ENCODE measurements around the gene GSTM2.
"Not testable (repeated sequence)": the region's sequence is repeated elsewhere in the genome, so short reads cannot be mapped to it uniquely, and the experiment has no call there.

The GSTM2 gene

GRCh38 chr1:109650609-109651008 is 17.2 kb upstream of the GSTM2 start:
- no peaks in the 10 kb centered on the region for H3K36me3 Mint-ChIP-seq (ENCODE audit: low read depth)
- no peak overlapping the region for H3K4me3 Mint-ChIP-seq
- peaks cover 8% of the 10 kb centered on the region for H3K4me1 Mint-ChIP-seq
- no peaks in the 10 kb centered on the region for H3K9me3 Mint-ChIP-seq
- ATAC-seq (no peak), DNase-seq (no peak)
- peaks cover 13% of the 10 kb centered on the region for H3K27me3 Mint-ChIP-seq
- no peak overlapping the region for H3K27ac Mint-ChIP-seq

- DNase-seq = no peak
- Mint-ChIP-seq H3K27me3 (peaks cover 13% of the 10 kb centered on the region), H3K4me3 (no peak overlapping the region), H3K4me1 (peaks cover 10% of the 10 kb centered on the region), H3K36me3 (ENCODE audit: low read depth) (no peaks in the 10 kb centered on the region), H3K27ac (no peak overlapping the region), H3K9me3 (no peaks in the 10 kb centered on the region)
- ATAC-seq = no peak
Observed at GRCh38 chr1:109652402-109652801, 15.5 kb upstream of the GSTM2 start.

GRCh38 chr1:109653306-109653705 is 14.6 kb upstream of the GSTM2 start:
- H3K36me3 Mint-ChIP-seq (ENCODE audit: low read depth) = no peaks in the 10 kb centered on the region
- H3K9me3 Mint-ChIP-seq = no peaks in the 10 kb centered on the region
- no peak overlapping the region for H3K27ac Mint-ChIP-seq
- peaks cover 13% of the 10 kb centered on the region for H3K27me3 Mint-ChIP-seq
- DNase-seq (no peak), ATAC-seq (no peak)
- no peak overlapping the region for H3K4me3 Mint-ChIP-seq
- peaks cover 10% of the 10 kb centered on the region for H3K4me1 Mint-ChIP-seq

- H3K27me3 Mint-ChIP-seq = peaks cover 13% of the 10 kb centered on the region
- H3K36me3 Mint-ChIP-seq (ENCODE audit: low read depth) = no peaks in the 10 kb centered on the region
- peak overlapping the region; percentile 23 for H3K27ac Mint-ChIP-seq
- no peak overlapping the region for H3K4me3 Mint-ChIP-seq
- no peak for ATAC-seq
- H3K4me1 Mint-ChIP-seq = peaks cover 10% of the 10 kb centered on the region
- no peak for DNase-seq
- no peaks in the 10 kb centered on the region for H3K9me3 Mint-ChIP-seq
Observed at GRCh38 chr1:109654519-109654918, 13.3 kb upstream of the GSTM2 start.

- Mint-ChIP-seq H3K36me3 (ENCODE audit: low read depth) (no peaks in the 10 kb centered on the region), H3K4me3 (peak within 1 kb of the TSS; percentile 78), H3K27ac (peak within 1 kb of the TSS; percentile 43), H3K9me3 (no peaks in the 10 kb centered on the region), H3K4me1 (peaks cover 10% of the 10 kb centered on the region), H3K27me3 (peaks cover 13% of the 10 kb centered on the region)
- DNase-seq (peak; percentile 81), ATAC-seq (peak; percentile 90)
Observed at GRCh38 chr1:109655615-109656519, 12.0 kb upstream of the GSTM2 start, which contains the start of gene GSTM4. Gene GSTM4, plus strand, starts transcription at chr1:109656099. Its CDS starts 291 bp downstream, at chr1:109656390.

- no peaks in the 10 kb centered on the region for H3K9me3 Mint-ChIP-seq
- no peak for DNase-seq
- no peaks in the 10 kb centered on the region for H3K36me3 Mint-ChIP-seq (ENCODE audit: low read depth)
- H3K4me1 Mint-ChIP-seq = peaks cover 10% of the 10 kb centered on the region
- no peak overlapping the region for H3K4me3 Mint-ChIP-seq
- ATAC-seq = no peak
- no peak overlapping the region for H3K27ac Mint-ChIP-seq
- H3K27me3 Mint-ChIP-seq = peaks cover 8% of the 10 kb centered on the region
Observed at GRCh38 chr1:109657395-109657794, 10.5 kb upstream of the GSTM2 start.

- H3K4me3 Mint-ChIP-seq = no peak overlapping the region
- H3K27me3 Mint-ChIP-seq = peaks cover 8% of the 10 kb centered on the region
- no peaks in the 10 kb centered on the region for H3K36me3 Mint-ChIP-seq (ENCODE audit: low read depth)
- peaks cover 10% of the 10 kb centered on the region for H3K4me1 Mint-ChIP-seq
- DNase-seq (no peak), ATAC-seq (no peak)
- no peaks in the 10 kb centered on the region for H3K9me3 Mint-ChIP-seq
- H3K27ac Mint-ChIP-seq = no peak overlapping the region
Observed at GRCh38 chr1:109657970-109658369, 9.9 kb upstream of the GSTM2 start.

- no peak for DNase-seq
Observed at GRCh38 chr1:109658533-109659042, 9.3 kb upstream of the GSTM2 start.

GRCh38 chr1:109659145-109659544 is 8.7 kb upstream of the GSTM2 start:
- DNase-seq = no peak

More at GRCh38 chr1:109658533-109659042, 9.3 kb upstream of the GSTM2 start:
- H3K36me3 Mint-ChIP-seq (ENCODE audit: low read depth) = no peaks in the 10 kb centered on the region
- no peak for ATAC-seq
- peaks cover 6% of the 10 kb centered on the region for H3K27me3 Mint-ChIP-seq
- no peak overlapping the region for H3K4me3 Mint-ChIP-seq
- H3K9me3 Mint-ChIP-seq = no peaks in the 10 kb centered on the region
- H3K27ac Mint-ChIP-seq = no peak overlapping the region
- H3K4me1 Mint-ChIP-seq = peaks cover 10% of the 10 kb centered on the region

GRCh38 chr1:109659997-109660690 is 7.7 kb upstream of the GSTM2 start:
- H3K36me3 Mint-ChIP-seq (ENCODE audit: low read depth) = no peaks in the 10 kb centered on the region
- H3K27ac Mint-ChIP-seq = no peak overlapping the region
- no peak overlapping the region for H3K4me3 Mint-ChIP-seq
- ATAC-seq (no peak), DNase-seq (no peak)
- H3K27me3 Mint-ChIP-seq = no peaks in the 10 kb centered on the region
- no peaks in the 10 kb centered on the region for H3K9me3 Mint-ChIP-seq
- peaks cover 5% of the 10 kb centered on the region for H3K4me1 Mint-ChIP-seq

More at GRCh38 chr1:109659145-109659544, 8.7 kb upstream of the GSTM2 start:
- no peak overlapping the region for H3K27ac Mint-ChIP-seq
- H3K27me3 Mint-ChIP-seq = peaks cover 5% of the 10 kb centered on the region
- no peaks in the 10 kb centered on the region for H3K36me3 Mint-ChIP-seq (ENCODE audit: low read depth)
- no peaks in the 10 kb centered on the region for H3K9me3 Mint-ChIP-seq
- no peak for ATAC-seq
- H3K4me1 Mint-ChIP-seq = peaks cover 10% of the 10 kb centered on the region
- H3K4me3 Mint-ChIP-seq = no peak overlapping the region

- H3K27me3 Mint-ChIP-seq; H3K9me3 Mint-ChIP-seq; DNase-seq; ATAC-seq; H3K4me3 Mint-ChIP-seq; H3K27ac Mint-ChIP-seq; H3K36me3 Mint-ChIP-seq (ENCODE audit: low read depth); H3K4me1 Mint-ChIP-seq: not testable (repeated sequence)
Observed at GRCh38 chr1:109660691-109661026, 7.2 kb upstream of the GSTM2 start.

GRCh38 chr1:109661391-109661790 is 6.5 kb upstream of the GSTM2 start:
- Mint-ChIP-seq H3K36me3 (ENCODE audit: low read depth) (no peaks in the 10 kb centered on the region), H3K4me1 (peaks cover 2% of the 10 kb centered on the region), H3K4me3 (no peak overlapping the region), H3K27me3 (no peaks in the 10 kb centered on the region), H3K27ac (no peak overlapping the region), H3K9me3 (no peaks in the 10 kb centered on the region)
- ATAC-seq = no peak
- no peak for DNase-seq

- DNase-seq (no peak), ATAC-seq (no peak)
- Mint-ChIP-seq H3K27me3 (no peaks in the 10 kb centered on the region), H3K4me1 (peaks cover 16% of the 10 kb centered on the region), H3K27ac (no peak overlapping the region), H3K4me3 (no peak overlapping the region), H3K9me3 (no peaks in the 10 kb centered on the region), H3K36me3 (ENCODE audit: low read depth) (no peaks in the 10 kb centered on the region)
Observed at GRCh38 chr1:109664671-109665070, 3.2 kb upstream of the GSTM2 start.

- no peaks in the 10 kb centered on the region for H3K9me3 Mint-ChIP-seq
- H3K27ac Mint-ChIP-seq = no peak overlapping the region
- H3K27me3 Mint-ChIP-seq = no peaks in the 10 kb centered on the region
- H3K4me1 Mint-ChIP-seq = peaks cover 21% of the 10 kb centered on the region
- H3K4me3 Mint-ChIP-seq = peak overlapping the region; percentile 67
- no peaks in the 10 kb centered on the region for H3K36me3 Mint-ChIP-seq (ENCODE audit: low read depth)
- ATAC-seq (no peak), DNase-seq (no peak)
Observed at GRCh38 chr1:109668123-109668775, 392 bp downstream of the GSTM2 start.
